NOMO-1 treated with DMSO at 0.1 percent for 48 hours (cell line): ENCODE measurements around the gene OR6C2.
"Not testable (repeated sequence)": the region's sequence is repeated elsewhere in the genome, so short reads cannot be mapped to it uniquely, and the experiment has no call there.

ENCODE experiments used
- DNase-seq: peaks from one replicate; lab custom pipeline; 2025; ENCODE audit not compliant: unreplicated experiment; lab: John Stamatoyannopoulos, UW

The OR6C2 gene

GRCh38 chr12:55470088-55470829 lies 26.4 kb downstream of the OR6C2 start, which contains the start of gene OR6C70:
OR6C70 (minus strand) TSS chr12:55470138; CDS start chr12:55470138, 0 bp downstream.
- DNase-seq = no peak

- DNase-seq = no peak
Observed at GRCh38 chr12:55472264-55472663, 28.4 kb downstream of the OR6C2 start.

- not testable (repeated sequence) for DNase-seq
Observed at GRCh38 chr12:55479136-55479535, 35.3 kb downstream of the OR6C2 start.

- DNase-seq = not testable (repeated sequence)
Observed at GRCh38 chr12:55484284-55484683, 40.4 kb downstream of the OR6C2 start.

- DNase-seq = no peak
Observed at GRCh38 chr12:55492078-55492477, 48.2 kb downstream of the OR6C2 start, which contains the start of gene OR6C68. OR6C68 (plus strand) TSS chr12:55492378; CDS start chr12:55492378, 0 bp downstream.

- no peak for DNase-seq
Observed at GRCh38 chr12:55495490-55495889, 51.6 kb downstream of the OR6C2 start.

GRCh38 chr12:55499231-55499630 lies 55.4 kb downstream of the OR6C2 start:
- no peak for DNase-seq

GRCh38 chr12:55499810-55500252 lies 56.0 kb downstream of the OR6C2 start:
- no peak for DNase-seq

- DNase-seq = no peak
Observed at GRCh38 chr12:55501601-55502000, 57.7 kb downstream of the OR6C2 start.
